HG03521 (cell line): Measurements from ENCODE around the gene SLC22A7.

ENCODE experiments used
- ATAC-seq: cut with Tn5 transposase; IDR thresholded peaks from one replicate; pipeline ENCODE4 v1.9.1; 2021; ENCODE audit warnings: mild to moderate bottlenecking, moderate library complexity; ENCODE audit not compliant: unreplicated experiment

Gene SLC22A7, protein sequence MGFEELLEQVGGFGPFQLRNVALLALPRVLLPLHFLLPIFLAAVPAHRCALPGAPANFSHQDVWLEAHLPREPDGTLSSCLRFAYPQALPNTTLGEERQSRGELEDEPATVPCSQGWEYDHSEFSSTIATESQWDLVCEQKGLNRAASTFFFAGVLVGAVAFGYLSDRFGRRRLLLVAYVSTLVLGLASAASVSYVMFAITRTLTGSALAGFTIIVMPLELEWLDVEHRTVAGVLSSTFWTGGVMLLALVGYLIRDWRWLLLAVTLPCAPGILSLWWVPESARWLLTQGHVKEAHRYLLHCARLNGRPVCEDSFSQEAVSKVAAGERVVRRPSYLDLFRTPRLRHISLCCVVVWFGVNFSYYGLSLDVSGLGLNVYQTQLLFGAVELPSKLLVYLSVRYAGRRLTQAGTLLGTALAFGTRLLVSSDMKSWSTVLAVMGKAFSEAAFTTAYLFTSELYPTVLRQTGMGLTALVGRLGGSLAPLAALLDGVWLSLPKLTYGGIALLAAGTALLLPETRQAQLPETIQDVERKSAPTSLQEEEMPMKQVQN

DNA sequence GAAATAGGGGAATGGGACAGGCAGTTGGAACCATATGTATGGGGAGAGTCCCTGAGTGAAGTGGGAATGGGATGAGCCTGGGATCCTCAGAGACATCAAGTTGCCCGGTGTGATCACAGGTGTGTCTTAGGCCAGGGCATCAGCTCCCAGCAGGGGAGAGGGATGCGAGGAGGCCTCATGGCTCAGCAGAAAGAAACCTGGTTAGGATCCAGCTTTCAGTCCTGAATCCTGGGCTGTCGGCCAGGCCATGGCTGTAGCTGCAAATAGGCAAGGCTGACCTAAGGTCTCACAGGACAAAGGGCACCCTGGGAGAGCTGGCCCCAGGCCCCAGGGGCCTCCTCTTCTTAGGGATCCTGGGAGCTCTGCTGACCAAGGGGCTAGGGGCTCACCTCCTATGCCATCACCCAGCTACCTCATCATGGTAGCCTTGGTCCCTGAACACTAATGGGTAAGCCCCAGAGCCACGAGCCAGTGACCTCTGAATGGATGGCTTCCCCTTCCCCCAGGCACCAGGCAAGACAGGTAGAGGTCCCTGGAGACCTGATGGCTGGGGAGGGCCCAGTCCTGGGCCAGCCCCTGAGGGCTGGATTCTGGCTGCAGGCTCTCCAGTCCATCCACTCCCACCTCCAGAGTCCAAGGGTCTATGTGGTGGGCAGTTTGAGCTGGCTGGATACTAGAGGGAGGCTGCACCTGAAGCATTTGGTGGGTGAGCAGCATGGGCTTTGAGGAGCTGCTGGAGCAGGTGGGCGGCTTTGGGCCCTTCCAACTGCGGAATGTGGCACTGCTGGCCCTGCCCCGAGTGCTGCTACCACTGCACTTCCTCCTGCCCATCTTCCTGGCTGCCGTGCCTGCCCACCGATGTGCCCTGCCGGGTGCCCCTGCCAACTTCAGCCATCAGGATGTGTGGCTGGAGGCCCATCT lies at the start of gene SLC22A7:
Gene SLC22A7 (plus strand): TSS at position 617 of the 921 bp plus-strand sequence. CDS start 99 bp downstream, at position 716.
- ATAC-seq = no peak

DNA sequence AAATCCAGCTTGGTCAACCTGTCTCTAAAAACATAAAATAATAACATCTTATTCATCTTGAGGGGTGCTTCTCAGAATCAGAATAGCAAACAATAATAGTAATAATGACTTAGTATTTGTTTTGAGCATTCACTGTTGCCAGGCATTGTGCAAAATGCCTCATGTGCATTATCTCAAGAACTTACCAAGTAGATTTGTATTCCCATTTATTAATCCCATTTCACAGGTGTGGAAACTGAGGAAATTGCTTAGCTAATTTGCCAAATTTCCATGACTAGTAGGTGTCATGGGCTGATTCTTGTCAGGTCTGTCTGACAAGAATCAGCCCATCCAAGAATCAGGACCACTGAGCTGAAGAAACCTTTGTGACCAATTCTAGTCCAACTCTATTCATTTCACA lies 49.3 kb upstream of the SLC22A7 start:
- ATAC-seq = no peak

DNA sequence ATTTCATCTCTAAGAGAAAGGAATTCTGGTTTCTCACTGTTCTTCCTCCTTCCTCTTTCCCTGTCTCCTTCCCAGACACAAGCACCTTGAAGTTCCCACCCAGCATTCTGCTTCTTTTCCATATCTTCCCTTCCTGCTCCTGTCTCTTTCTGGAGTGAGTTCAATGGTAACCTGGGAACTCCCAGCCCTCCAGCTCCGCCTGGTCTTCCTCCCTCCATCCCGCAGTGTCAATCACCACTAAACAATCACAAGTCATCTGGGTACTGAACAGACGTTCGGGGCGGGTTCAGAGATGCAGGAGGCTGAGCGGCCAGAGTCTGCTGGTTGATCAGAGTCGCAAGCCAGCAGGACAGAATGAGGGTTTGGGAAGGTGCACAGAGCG lies 47.1 kb upstream of the SLC22A7 start:
- ATAC-seq = no peak

DNA sequence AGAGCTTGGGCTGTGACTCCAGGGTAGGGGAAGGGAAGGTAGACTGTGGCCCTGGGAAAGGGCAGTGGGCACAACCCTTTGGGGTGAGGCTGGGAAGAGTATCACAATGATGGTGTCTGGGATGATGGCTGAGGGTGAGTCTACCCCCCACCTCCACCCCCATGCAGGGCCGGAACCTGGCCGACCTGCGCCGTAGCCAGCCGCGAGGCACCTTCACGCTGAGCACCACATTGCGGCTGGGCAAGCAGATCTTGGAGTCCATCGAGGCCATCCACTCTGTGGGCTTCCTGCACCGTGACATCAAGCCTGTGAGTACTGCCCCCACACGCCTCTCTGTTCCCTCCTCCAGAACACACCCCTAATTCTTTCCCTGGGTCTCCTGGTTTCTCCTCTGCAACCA lies 44.7 kb upstream of the SLC22A7 start:
- no peak for ATAC-seq

DNA sequence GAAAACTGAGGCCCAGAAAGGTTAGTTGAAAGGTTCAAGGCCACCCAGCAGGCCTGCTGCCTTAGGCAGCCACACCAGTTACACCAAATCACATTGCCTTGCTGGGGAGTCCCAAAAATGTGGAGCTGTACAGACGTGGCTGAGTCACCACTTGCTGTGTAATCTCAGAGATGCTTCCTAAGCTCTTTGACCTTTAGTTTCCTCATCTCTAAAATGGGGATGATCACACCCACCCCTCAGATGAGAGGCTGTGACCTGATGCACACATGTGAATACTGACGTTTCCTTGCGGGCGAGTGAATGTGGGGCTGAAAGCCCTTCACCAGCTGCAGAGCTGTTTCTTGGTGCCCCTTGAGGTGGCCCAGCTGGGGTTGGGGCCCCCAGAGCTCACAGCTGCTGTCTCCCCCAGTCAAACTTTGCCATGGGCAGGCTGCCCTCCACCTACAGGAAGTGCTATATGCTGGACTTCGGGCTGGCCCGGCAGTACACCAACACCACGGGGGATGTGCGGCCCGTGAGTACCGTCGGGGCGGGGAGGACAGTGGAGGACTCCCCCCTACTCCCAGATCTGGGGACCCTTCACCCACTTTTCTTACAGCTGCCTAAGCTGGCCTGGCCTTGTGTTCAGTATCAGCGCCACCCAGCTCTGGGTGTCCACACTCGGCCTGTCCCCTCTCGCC lies 43.8 kb upstream of the SLC22A7 start:
- ATAC-seq = no peak

DNA sequence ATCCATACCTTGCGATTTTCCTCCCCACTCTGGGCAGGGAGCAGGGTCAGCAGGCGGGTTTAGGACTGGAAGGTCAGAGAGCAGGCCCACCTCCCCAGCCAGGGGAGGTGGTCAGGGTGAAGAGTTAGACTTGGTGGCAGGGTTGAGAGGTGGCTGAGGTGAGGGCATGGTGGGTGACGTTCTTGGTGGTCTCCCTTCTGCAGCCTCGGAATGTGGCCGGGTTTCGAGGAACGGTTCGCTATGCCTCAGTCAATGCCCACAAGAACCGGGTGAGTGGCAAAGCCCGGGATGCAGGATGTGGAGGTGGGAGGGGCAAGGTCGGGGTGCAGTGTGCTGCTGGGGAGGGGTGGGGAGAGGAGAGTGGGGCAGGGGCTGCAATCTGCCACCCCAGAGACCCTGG lies 43.2 kb upstream of the SLC22A7 start:
- ATAC-seq = no peak

DNA sequence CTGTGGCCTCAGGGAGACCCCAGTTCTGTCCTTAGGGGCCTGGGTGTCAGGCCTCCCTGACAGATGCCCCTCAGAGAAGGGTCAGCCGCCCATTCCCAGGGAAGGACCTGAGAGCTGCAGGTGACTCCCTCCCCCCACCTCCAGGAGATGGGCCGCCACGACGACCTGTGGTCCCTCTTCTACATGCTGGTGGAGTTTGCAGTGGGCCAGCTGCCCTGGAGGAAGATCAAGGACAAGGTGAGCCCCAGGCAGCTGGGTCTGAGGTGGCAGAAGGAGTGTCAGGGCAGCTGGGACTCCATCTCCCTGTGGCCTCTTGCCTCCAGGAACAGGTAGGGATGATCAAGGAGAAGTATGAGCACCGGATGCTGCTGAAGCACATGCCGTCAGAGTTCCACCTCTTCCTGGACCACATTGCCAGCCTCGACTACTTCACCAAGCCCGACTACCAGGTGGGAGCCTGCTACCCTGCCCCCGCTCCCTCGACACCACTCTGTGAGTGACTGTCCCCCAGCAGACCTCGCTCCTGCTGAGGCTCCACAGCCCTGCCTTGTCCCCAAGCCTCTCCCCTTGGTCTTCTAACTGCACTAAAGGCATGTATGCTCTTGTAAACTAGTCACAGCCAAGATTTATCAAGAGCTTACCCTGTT lies 42.5 kb upstream of the SLC22A7 start:
- no peak for ATAC-seq

DNA sequence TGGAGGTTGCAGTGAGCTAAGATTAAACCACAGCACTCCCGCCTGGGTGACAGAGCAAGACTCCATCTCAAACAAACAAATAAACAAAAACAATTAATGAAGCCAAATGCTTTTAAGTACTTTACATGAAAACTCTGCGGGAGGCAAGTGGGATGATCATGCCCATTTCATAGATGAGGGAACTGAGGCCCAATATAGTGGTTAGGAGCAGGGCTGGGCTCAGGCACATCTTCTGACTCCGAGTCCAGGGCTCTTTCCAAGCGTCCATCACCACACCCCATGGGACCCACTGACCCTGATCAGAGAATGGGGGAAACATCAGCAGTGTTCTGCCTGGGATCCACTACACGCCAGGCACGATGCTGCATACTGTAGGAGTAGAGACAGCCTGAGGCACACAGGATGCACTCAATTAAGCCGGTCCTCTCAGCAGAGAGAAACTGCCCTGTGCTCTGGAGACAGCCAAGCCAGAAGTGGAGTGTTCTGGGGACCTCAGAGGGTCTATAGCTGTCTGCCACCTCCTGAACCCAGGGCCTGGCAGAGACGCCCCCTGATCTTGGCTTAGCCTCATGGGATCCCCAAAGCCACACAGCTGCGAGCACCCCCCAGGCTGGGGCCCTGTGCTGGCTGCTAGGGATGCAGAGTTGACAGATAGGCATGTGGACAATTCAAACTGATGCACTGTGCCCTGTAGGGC lies 41.2 kb upstream of the SLC22A7 start:
- ATAC-seq = no peak

DNA sequence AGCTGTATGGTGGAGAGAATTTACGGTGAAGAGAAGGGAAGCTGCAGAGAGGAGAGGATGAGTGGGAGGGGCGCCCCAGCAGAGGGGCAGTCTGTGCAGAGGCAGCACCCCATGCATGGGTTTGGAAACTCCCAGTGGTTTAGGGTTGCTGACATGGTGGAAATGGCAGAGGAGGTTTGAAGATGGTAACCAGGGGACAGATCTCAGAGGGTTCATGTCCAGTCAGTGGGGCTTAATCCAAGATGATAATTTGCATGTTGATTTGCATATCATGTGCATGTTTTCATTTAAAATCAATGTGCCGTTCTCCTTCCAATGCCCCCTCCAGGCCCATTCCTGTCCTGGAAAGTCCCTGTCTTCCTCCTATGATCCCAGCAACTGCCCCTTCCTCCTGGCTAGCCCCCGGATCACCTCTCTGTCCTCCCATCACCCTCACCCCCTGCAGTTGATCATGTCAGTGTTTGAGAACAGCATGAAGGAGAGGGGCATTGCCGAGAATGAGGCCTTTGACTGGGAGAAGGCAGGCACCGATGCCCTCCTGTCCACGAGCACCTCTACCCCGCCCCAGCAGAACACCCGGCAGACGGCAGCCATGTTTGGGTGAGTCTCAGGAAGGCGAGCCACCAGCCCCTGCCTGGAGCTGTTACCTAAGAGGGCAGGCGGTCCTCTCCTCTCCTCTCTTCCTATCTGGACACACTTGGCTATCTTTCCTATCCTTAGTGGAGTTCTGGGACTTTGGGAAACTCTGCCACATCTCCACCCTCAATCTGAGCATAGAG lies 40.5 kb upstream of the SLC22A7 start:
- no peak for ATAC-seq

DNA sequence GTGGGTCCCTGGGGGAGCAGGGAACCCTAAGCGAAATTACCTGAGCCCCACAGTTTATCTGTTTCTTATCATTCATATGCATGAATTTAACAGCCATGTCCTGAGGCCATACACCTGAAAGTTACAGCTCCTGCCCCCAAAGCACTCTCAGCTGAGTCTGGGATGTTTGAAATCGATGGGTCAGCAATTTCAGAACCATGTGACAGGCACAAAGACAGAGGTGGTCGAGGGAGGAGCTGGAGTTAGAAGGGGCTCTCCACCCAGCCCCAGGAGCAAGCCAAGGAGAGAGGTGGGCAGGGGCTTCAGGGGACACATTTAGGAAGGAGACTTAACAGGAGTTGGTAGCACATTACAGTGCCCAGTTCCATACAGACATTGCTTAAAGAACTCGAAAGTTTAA lies 39.9 kb upstream of the SLC22A7 start:
- no peak for ATAC-seq

DNA sequence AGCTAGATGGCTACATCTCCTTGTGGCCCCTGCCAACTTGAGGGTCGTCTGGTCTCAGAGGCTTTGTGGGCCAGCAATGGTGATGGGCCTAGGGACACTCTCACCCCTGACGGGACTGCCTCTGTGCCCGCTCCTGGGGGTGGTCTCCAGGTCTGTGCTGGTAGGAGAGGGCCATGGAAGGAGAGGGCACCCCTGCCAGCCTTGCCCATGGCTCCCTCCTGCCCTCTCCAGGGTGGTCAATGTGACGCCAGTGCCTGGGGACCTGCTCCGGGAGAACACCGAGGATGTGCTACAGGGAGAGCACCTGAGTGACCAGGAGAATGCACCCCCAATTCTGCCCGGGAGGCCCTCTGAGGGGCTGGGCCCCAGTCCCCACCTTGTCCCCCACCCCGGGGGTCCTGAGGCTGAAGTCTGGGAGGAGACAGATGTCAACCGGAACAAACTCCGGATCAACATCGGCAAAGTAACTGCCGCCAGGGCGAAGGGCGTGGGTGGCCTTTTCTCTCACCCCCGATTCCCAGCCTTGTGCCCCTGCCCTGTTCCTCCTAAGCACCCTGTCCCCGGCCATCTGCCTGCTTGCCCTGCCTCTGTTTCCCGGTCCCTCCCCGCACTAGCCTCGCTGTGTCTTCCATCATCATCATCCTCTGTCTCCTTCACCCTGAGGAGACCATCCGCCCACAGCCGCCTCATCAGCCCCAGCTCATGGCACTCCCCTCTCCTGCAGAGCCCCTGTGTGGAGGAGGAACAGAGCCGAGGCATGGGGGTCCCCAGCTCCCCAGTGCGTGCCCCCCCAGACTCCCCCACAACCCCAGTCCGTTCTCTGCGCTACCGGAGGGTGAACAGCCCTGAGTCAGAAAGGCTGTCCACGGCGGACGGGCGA lies 39.0 kb upstream of the SLC22A7 start:
- ATAC-seq = no peak

DNA sequence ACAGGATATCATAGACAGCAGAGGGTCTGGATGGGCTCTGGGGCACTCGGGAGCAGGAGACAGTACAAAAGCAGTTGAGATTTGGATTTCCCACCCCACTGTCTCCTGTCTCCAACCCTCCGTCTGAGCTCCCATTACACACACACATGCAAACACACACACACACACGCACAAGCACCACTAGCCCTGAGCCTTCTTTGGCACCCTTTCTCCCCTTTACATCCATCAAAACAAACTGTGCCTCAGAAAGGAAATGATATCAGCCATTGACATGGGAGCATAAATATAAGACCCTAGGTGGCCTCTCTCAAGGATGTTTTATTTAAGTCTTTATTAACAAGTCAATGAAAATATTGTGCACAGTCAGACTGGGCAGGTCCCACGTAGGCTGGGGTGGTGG lies 37.3 kb upstream of the SLC22A7 start:
- ATAC-seq = no peak

DNA sequence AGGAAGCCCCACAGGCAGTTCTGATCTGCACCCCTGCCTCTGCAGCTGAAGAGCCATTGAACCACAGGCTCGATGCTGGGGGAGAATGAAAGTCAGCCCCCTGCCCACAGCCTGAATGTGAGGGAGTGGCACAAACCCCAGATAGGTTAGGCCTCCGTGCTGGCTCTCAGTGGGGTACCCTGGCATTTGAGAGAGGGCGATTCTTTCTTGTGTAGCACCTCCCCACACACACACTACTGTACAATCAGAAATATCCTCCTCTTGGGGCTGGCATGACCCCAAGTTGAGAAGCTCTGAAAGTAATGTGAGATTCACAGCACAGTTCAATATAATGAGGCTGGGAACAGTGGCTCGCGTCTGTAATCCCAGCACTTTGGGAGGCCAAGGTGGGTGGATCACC lies 36.9 kb upstream of the SLC22A7 start:
- ATAC-seq = no peak

DNA sequence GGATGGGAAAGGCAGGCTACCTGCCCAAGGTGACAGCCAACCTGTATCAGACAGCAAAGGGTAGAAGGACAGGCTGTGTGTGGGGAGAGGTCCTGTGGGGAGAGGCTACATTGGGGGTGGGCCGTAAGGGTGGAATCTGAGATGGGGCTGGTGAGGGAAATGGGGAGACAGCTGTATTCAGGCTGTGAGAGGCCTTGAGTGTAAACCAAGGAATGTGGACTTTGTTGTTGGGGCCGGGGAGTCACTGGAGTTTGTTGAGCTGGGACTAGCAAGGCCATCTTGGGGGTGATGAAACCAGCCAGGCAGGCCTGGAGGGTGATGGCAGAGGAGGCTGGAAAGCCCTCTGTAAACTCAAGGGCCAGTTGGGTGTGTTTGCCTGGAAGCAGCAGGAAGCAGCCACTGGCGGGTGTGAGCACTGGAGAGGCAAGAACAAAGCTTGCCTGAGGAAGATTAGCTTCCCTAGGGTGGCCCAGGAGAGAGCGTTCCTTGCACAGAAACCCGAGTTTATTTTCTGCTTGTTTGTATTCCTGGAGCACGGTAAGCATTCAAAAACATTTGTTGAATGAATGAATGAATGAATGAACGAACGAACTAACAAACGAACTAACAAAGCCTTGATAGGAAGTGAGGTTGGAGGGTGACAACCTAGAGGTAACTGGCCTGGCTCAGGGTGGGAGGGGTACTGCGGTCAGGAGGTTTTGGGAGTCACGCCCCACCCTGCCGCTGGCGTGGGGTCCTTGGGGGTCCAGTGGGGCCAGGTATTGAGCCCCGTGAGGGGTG lies 35.9 kb upstream of the SLC22A7 start:
- no peak for ATAC-seq

DNA sequence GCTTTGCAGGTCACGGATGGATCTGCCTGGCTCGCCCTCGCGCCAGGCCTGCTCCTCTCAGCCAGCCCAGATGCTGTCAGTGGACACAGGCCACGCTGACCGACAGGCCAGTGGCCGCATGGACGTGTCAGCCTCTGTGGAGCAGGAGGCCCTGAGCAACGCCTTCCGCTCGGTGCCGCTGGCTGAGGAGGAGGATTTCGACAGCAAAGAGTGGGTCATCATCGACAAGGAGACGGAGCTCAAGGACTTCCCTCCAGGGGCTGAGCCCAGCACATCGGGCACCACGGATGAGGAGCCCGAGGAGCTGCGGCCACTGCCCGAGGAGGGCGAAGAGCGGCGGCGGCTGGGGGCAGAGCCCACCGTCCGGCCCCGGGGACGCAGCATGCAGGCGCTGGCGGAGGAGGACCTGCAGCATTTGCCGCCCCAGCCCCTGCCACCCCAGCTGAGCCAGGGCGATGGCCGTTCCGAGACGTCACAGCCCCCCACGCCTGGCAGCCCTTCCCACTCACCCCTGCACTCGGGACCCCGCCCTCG lies 35.2 kb upstream of the SLC22A7 start:
- ATAC-seq = no peak

DNA sequence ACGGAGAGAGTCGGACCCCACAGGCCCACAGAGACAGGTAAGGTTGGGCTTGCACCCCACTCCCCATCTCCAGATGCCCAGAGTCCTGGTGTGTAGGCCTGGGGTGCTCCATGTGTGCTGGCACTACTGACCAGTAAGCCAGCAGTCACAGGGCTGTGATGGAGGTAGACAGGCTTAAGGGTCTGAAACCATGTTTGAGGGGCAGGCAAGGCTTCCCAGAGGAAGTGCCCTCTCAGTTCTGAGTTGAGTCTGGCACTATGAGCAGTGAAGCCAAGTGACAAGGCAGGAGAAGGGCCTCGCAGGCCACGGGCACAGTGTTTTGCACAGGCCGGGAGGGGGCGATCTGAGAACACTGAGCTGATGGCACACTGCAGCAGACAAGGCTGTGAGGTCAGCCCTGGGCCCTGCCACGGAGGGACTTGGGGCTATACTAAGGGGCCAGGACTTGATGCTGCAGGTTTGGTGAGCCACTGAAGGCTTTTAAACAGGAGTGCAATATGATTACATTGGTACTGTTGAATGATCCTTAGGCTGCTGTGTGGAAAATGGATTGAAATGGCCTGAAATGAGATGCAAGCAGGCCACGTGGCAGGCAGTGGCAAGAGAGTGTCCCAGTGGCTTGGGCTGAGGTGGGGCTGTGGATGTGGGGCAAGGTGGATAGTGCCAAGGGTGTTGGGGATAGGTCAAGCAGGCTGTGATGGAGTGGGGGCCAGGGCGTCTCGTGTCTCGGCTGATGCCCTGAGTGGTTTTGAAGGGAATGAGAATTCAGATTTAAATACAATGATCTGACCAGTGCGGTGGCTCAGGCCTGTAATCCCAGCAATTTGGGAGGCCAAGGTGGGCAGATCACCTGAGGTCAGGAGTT lies 34.5 kb upstream of the SLC22A7 start:
- peak; percentile 68 for ATAC-seq
